ENCODE data around the gene GNPTG. TPM values are rescaled to one million over a fixed set of nuclear protein-coding genes. Genes with fewer than 3 reads are reported as not detected.

GNPTG gene
- 50.2 TPM for total RNA-seq

DNA sequence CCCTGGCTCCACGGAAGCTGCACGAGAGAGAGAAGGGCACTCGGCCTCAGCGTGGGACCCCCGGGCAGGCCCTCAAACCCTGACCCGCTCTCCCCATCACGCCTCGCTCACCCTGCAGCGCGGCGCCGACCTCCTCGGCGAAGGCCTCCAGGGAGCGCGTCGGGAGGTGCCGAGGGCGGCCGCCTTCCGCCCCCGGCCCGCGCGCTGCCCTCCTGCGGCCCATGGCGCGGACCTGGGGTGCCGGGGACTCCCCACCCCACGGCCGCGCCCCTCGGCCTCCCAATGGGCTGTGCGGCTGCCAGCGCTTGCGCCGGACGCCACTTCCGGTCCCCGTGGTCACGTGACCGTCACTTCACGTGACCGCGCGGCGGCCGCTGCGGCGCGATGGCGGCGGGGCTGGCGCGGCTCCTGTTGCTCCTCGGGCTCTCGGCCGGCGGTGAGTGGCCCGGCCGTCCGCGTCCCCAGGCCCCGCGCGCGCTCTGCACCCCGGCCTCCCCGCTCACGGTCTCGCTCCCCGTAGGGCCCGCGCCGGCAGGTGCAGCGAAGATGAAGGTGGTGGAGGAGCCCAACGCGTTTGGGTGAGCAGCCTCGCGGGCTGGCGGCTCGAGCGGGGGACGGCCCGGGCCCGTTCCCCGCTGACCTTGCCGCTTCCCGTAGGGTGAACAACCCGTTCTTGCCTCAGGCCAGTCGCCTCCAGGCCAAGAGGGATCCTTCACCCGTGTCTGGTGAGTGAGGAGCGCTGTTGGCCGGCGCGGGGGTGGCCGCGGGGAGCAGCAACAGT lies at the start of gene GNPTG, which contains the start of gene TSR3:
Gene GNPTG (plus strand): TSS at position 350 of the 781 bp plus-strand sequence. CDS start 35 bp downstream, at position 385.
Gene TSR3 (minus strand): TSS at position 297 of the 781 bp plus-strand sequence. CDS start 74 bp downstream, at position 223.

GRCh38 chr16:1308977-1309885 lies 42.5 kb upstream of the GNPTG start, which contains the start of gene UBE2I:
UBE2I (plus strand) TSS chr16:1309636; CDS start chr16:1314031, 4,395 bp downstream.

DNA sequence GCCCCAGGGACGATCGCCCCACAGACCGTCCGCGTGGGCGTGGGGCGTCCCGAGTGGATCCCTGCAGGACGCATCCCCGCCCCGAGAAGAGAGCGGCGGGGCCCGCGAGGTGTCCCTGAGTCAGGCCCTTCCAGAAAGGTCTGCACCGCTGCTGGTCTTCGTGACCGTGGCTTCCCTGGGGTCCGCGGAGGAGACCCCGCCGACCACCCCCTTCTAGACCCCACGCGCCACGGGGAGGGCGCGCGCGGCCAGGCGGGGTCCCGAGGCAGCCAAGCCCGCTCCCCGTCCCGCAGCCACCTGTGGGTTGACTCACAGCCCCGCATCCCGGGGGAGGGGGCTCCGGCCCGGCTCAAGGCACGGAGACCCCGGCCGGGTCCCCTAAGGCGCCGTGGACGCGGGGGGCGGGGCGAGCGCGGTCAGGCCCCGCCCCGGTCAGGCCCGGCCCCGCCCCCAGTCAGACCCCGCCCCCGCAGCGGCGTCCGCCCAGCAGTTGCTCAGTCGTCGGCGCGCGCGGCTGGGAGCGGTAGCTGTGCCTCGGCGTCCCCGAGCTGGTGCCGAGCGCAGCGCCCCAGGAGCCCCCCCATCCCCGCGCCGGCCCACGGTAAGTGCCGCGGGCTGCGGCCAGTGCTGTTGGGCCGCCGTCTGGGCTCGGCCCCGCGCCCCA lies 18.4 kb upstream of the GNPTG start, which contains the start of gene BAIAP3:
Gene BAIAP3 (plus strand): TSS at position 497 of the 664 bp plus-strand sequence. CDS start 4,905 bp downstream, outside the sequence.

Other genes with a start within 250 kb of the GNPTG start
- 32.3 TPM for gene CACNA1H, start 198.8 kb upstream of the GNPTG start, total RNA-seq
- gene TPSG1, start 126.7 kb upstream of the GNPTG start, total RNA-seq = not detected
- 0.47 TPM for gene TPSB2, start 121.7 kb upstream of the GNPTG start, total RNA-seq
- gene TPSAB1, start 111.2 kb upstream of the GNPTG start, total RNA-seq = 0.99 TPM
- gene TPSD1, start 95.9 kb upstream of the GNPTG start, total RNA-seq = not detected
- gene UBE2I, start 42.3 kb upstream of the GNPTG start, total RNA-seq = 72.6 TPM
- gene BAIAP3, start 18.3 kb upstream of the GNPTG start, total RNA-seq = 12.2 TPM
- gene TSR3, start 53 bp upstream of the GNPTG start, total RNA-seq = 50.7 TPM
- gene UNKL, start 62.8 kb downstream of the GNPTG start, total RNA-seq = 43.6 TPM
- 12.5 TPM for gene UQCC4, start 68.8 kb downstream of the GNPTG start, total RNA-seq
- gene PERCC1, start 79.1 kb downstream of the GNPTG start, total RNA-seq = not detected
- 2.2 TPM for gene CCDC154, start 92.6 kb downstream of the GNPTG start, total RNA-seq
- gene CLCN7, start 123.1 kb downstream of the GNPTG start, total RNA-seq = 107 TPM
- gene PTX4, start 137.0 kb downstream of the GNPTG start, total RNA-seq = 0.18 TPM
- 48.3 TPM for gene TELO2, start 141.4 kb downstream of the GNPTG start, total RNA-seq
- gene TMEM204, start 181.7 kb downstream of the GNPTG start, total RNA-seq = 27.7 TPM

All from metanephros (tissue), 1 donor.